Measurements from ENCODE around the gene KIF3C.

The KIF3C gene

DNA sequence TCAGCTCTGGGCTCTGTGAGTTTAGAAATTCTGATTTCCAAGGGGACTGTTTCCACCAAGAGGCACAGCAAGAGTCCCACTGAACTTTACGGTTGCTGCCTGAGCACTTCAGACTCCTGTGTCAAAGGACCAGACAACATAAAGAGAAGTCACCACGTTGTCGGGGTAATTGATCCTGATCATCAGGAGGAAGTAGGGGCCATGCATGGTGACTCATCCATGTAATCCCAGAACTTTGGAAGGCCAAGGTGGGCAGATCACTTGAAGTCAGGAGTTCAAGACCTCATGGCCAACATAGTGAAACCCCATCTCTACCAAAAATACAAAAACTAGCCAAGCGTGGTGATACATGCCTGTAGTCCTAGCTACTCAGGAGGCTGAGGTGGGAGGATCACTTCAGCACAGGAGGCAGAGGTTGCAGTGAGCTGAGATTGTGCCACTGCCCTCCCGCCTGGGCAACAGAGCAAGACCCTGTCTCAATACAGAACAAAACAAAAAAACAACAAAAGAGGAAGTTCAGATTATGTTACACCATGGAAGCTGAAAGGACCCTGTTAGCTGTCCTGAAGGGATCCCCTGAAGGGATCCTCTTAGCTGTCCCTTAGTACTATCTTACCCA lies 94.6 kb downstream of the KIF3C start:
- H4K5ac ChIP-seq (ENCODE audit: low read length), result no peak overlapping the region
- DNase-seq, result no peak
- H2AK5ac ChIP-seq (ENCODE audit: low read length), result no peak overlapping the region
- no peak overlapping the region for H3K4me2 ChIP-seq (ENCODE audit: low read length)
- H2BK120ac ChIP-seq (ENCODE audit: low read depth, low read length), result no peak overlapping the region
- H3K18ac ChIP-seq (ENCODE audit: low read length), result no peak overlapping the region
- H3K27me3 ChIP-seq (ENCODE audit: insufficient read depth, low read length, poor library complexity), result no peaks in the 10 kb centered on the region
- H3K79me2 ChIP-seq (ENCODE audit: control insufficient read depth, insufficient read depth, low read length), result no peaks in the 10 kb centered on the region
- no peak overlapping the region for H2BK5ac ChIP-seq (ENCODE audit: low read length)
- no peaks in the 10 kb centered on the region for H3K36me3 ChIP-seq (ENCODE audit: control insufficient read depth, insufficient read depth, low read length)
- no peaks in the 10 kb centered on the region for H3K79me1 ChIP-seq (ENCODE audit: low read length)
- no peak overlapping the region for H3K27ac ChIP-seq (ENCODE audit: low read depth, low read length)
- H3K56ac ChIP-seq (ENCODE audit: low read length), result no peak overlapping the region
- no peak overlapping the region for H3K9ac ChIP-seq (ENCODE audit: low read length)
- H3K23ac ChIP-seq (ENCODE audit: low read length), result no peak overlapping the region
- no peak overlapping the region for H3K4ac ChIP-seq (ENCODE audit: low read depth, low read length)
- H2BK15ac ChIP-seq (replicated peaks; ENCODE audit: low read depth), result no peak overlapping the region
- no peaks in the 10 kb centered on the region for H3K4me1 ChIP-seq (ENCODE audit: control insufficient read depth, low read depth, low read length)
- no CpG with 5 or more reads among the region's 5 CpGs for WGBS (ENCODE audit: extremely low coverage, insufficient coverage, low lambda C conversion rate)
- no peak overlapping the region for H3K4me3 ChIP-seq (ENCODE audit: low read length)
- no peak overlapping the region for H4K8ac ChIP-seq (ENCODE audit: low read depth, low read length)

- H3K9ac ChIP-seq (ENCODE audit: low read length), result no peak overlapping the region
- H3K27ac ChIP-seq (ENCODE audit: low read depth, low read length), result no peak overlapping the region
- H3K18ac ChIP-seq (ENCODE audit: low read length), result no peak overlapping the region
- no peak overlapping the region for H2BK15ac ChIP-seq (replicated peaks; ENCODE audit: low read depth)
- no peak overlapping the region for H2BK5ac ChIP-seq (ENCODE audit: low read length)
- no peaks in the 10 kb centered on the region for H3K27me3 ChIP-seq (ENCODE audit: insufficient read depth, low read length, poor library complexity)
- H3K36me3 ChIP-seq (ENCODE audit: control insufficient read depth, insufficient read depth, low read length), result no peaks in the 10 kb centered on the region
- no peak overlapping the region for H4K8ac ChIP-seq (ENCODE audit: low read depth, low read length)
- no peak for DNase-seq
- H2BK120ac ChIP-seq (ENCODE audit: low read depth, low read length), result no peak overlapping the region
- H3K23ac ChIP-seq (ENCODE audit: low read length), result no peak overlapping the region
- H3K79me2 ChIP-seq (ENCODE audit: control insufficient read depth, insufficient read depth, low read length), result no peaks in the 10 kb centered on the region
- H3K4me2 ChIP-seq (ENCODE audit: low read length), result no peak overlapping the region
- H3K4ac ChIP-seq (ENCODE audit: low read depth, low read length), result no peak overlapping the region
- H3K4me1 ChIP-seq (ENCODE audit: control insufficient read depth, low read depth, low read length), result no peaks in the 10 kb centered on the region
- H3K56ac ChIP-seq (ENCODE audit: low read length), result no peak overlapping the region
- H3K4me3 ChIP-seq (ENCODE audit: low read length), result no peak overlapping the region
- H2AK5ac ChIP-seq (ENCODE audit: low read length), result no peak overlapping the region
- no peaks in the 10 kb centered on the region for H3K79me1 ChIP-seq (ENCODE audit: low read length)
- WGBS (ENCODE audit: extremely low coverage, insufficient coverage, low lambda C conversion rate), result no CpG with 5 or more reads among the region's 2 CpGs
- no peak overlapping the region for H4K5ac ChIP-seq (ENCODE audit: low read length)
Measured at GRCh38 chr2:25885933-25886332, 96.4 kb downstream of the KIF3C start.

- Histone ChIP-seq H3K79me1 (ENCODE audit: low read length) (no peaks in the 10 kb centered on the region), H2BK120ac (ENCODE audit: low read depth, low read length) (no peak overlapping the region), H2BK5ac (ENCODE audit: low read length) (no peak overlapping the region), H4K5ac (ENCODE audit: low read length) (no peak overlapping the region), H3K4me1 (ENCODE audit: control insufficient read depth, low read depth, low read length) (peaks cover 3% of the 10 kb centered on the region), H3K18ac (ENCODE audit: low read length) (no peak overlapping the region), H3K23ac (ENCODE audit: low read length) (no peak overlapping the region), H2BK15ac (replicated peaks; ENCODE audit: low read depth) (no peak overlapping the region), H4K8ac (ENCODE audit: low read depth, low read length) (no peak overlapping the region), H3K36me3 (ENCODE audit: control insufficient read depth, insufficient read depth, low read length) (no peaks in the 10 kb centered on the region), H3K9ac (ENCODE audit: low read length) (no peak overlapping the region), H3K4me3 (ENCODE audit: low read length) (no peak overlapping the region), H3K4ac (ENCODE audit: low read depth, low read length) (no peak overlapping the region), H3K27ac (ENCODE audit: low read depth, low read length) (no peak overlapping the region), H2AK5ac (ENCODE audit: low read length) (no peak overlapping the region), H3K56ac (ENCODE audit: low read length) (peak overlapping the region; percentile 5), H3K27me3 (ENCODE audit: insufficient read depth, low read length, poor library complexity) (no peaks in the 10 kb centered on the region), H3K4me2 (ENCODE audit: low read length) (no peak overlapping the region), H3K79me2 (ENCODE audit: control insufficient read depth, insufficient read depth, low read length) (peaks cover 9% of the 10 kb centered on the region)
- WGBS (ENCODE audit: extremely low coverage, insufficient coverage, low lambda C conversion rate), result no CpG with 5 or more reads among the region's 4 CpGs
- DNase-seq, result peak; percentile 53
Measured at GRCh38 chr2:25881764-25882163, 100.5 kb downstream of the KIF3C start.

DNA sequence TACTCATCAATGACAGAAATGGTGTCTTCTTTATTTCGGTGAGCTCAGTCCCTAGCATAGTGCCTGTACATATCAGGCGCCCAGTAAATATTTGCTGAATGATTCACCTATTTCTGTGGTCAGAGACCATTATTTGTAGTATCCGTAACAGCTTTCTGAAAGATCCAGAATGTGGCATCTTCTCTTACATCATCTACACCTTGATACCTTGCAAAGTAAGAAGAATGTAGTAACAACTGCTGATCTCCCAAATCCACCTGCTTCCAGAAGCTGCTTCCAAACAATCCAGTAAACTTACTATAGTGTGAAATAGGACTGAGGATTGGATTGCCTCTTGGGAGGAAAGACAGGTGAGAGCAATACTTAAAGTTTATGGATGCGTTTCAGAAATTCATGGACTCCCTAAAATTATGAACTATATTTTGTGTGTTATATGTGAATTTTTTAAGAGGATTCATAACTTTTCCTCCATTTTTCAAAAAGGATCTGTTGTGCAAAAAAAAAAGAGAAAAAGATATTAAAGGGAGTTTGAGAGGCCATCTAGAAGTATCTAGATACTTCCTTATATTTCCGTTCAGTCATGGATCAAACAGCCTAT lies 103.1 kb downstream of the KIF3C start:
- Histone ChIP-seq H3K4me1 (ENCODE audit: control insufficient read depth, low read depth, low read length) (peaks cover 3% of the 10 kb centered on the region), H2BK15ac (replicated peaks; ENCODE audit: low read depth) (no peak overlapping the region), H3K27ac (ENCODE audit: low read depth, low read length) (peak overlapping the region; percentile 42), H4K8ac (ENCODE audit: low read depth, low read length) (no peak overlapping the region), H2BK120ac (ENCODE audit: low read depth, low read length) (peak overlapping the region; percentile 23), H3K4me2 (ENCODE audit: low read length) (no peak overlapping the region), H2BK5ac (ENCODE audit: low read length) (peak overlapping the region; percentile 39), H3K18ac (ENCODE audit: low read length) (no peak overlapping the region), H3K4ac (ENCODE audit: low read depth, low read length) (no peak overlapping the region), H3K9ac (ENCODE audit: low read length) (peak overlapping the region; percentile 63), H3K79me2 (ENCODE audit: control insufficient read depth, insufficient read depth, low read length) (peaks cover 27% of the 10 kb centered on the region), H3K56ac (ENCODE audit: low read length) (peak overlapping the region; percentile 83), H3K4me3 (ENCODE audit: low read length) (no peak overlapping the region), H2AK5ac (ENCODE audit: low read length) (no peak overlapping the region), H3K23ac (ENCODE audit: low read length) (no peak overlapping the region), H3K36me3 (ENCODE audit: control insufficient read depth, insufficient read depth, low read length) (no peaks in the 10 kb centered on the region), H3K79me1 (ENCODE audit: low read length) (no peaks in the 10 kb centered on the region), H3K27me3 (ENCODE audit: insufficient read depth, low read length, poor library complexity) (no peaks in the 10 kb centered on the region), H4K5ac (ENCODE audit: low read length) (no peak overlapping the region)
- WGBS (ENCODE audit: extremely low coverage, insufficient coverage, low lambda C conversion rate), result no CpG with 5 or more reads among the region's 5 CpGs
- peak; percentile 9 for DNase-seq

DNA sequence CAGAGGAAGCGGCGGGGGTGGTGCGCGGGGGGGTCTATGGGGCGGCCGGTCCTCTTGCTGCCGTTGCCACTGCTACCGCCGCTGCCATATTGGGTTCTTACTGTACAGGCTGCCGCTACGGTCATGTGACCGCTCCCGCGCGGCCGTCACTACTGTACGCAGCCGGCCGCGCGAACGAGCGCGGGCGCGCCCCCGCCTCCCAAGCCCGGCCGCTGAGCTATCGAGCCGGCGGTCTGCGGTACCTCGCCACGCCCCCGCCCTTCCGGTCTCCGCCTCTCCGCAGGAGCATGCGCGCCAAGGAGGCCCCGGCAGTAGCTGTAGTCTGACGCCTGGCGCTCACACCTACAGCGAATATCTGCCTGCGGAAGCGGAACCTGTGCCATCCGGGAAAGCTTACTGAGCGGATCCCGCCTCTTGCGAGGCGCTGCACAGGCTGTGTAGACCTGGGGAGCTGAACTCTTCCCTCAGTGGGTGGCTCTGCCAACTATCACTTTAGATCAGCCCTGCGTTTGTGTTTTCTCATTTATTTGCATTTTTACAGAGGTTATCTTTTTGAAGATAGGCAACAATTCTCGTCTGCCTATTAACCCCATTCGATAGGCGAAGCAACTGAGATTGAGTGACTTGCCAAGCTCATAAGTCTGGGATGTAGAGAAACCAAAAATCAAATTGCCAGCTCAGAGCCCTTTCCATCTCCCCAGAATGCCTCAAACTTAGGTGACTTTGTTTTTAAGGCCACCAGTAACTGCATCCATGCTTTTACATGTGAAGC lies 103.8 kb downstream of the KIF3C start, which contains the start of gene ASXL2:
ASXL2 (minus strand) TSS at position 127 of the 772 bp plus-strand sequence. CDS start 265 bp downstream, outside the sequence.
- WGBS (ENCODE audit: extremely low coverage, insufficient coverage, low lambda C conversion rate), result no CpG with 5 or more reads among the region's 56 CpGs
- peak within 1 kb of the TSS; percentile 97 for H3K4me3 ChIP-seq (ENCODE audit: low read length)
- H3K4me1 ChIP-seq (ENCODE audit: control insufficient read depth, low read depth, low read length), result peaks cover 3% of the 10 kb centered on the region
- H3K18ac ChIP-seq (ENCODE audit: low read length), result peak within 1 kb of the TSS; percentile 83
- H2BK15ac ChIP-seq (replicated peaks; ENCODE audit: low read depth), result no peak within 1 kb of the TSS
- peak within 1 kb of the TSS; percentile 66 for H3K27ac ChIP-seq (ENCODE audit: low read depth, low read length)
- H3K27me3 ChIP-seq (ENCODE audit: insufficient read depth, low read length, poor library complexity), result no peaks in the 10 kb centered on the region
- H4K8ac ChIP-seq (ENCODE audit: low read depth, low read length), result no peak within 1 kb of the TSS
- peak within 1 kb of the TSS; percentile 74 for H3K4ac ChIP-seq (ENCODE audit: low read depth, low read length)
- H4K5ac ChIP-seq (ENCODE audit: low read length), result no peak within 1 kb of the TSS
- peak within 1 kb of the TSS; percentile 39 for H2BK5ac ChIP-seq (ENCODE audit: low read length)
- peak; percentile 99 for DNase-seq
- peak within 1 kb of the TSS; percentile 23 for H2BK120ac ChIP-seq (ENCODE audit: low read depth, low read length)
- peak within 1 kb of the TSS; percentile 98 for H3K56ac ChIP-seq (ENCODE audit: low read length)
- peak within 1 kb of the TSS; percentile 76 for H3K4me2 ChIP-seq (ENCODE audit: low read length)
- H2AK5ac ChIP-seq (ENCODE audit: low read length), result no peak within 1 kb of the TSS
- H3K23ac ChIP-seq (ENCODE audit: low read length), result peak within 1 kb of the TSS; percentile 82
- H3K79me2 ChIP-seq (ENCODE audit: control insufficient read depth, insufficient read depth, low read length), result peaks cover 33% of the 10 kb centered on the region
- H3K36me3 ChIP-seq (ENCODE audit: control insufficient read depth, insufficient read depth, low read length), result no peaks in the 10 kb centered on the region
- H3K79me1 ChIP-seq (ENCODE audit: low read length), result no peaks in the 10 kb centered on the region
- peak within 1 kb of the TSS; percentile 96 for H3K9ac ChIP-seq (ENCODE audit: low read length)

Data from mesendoderm (in vitro differentiated cells).